GM18519 (cell line): ENCODE measurements around the gene TMA7.

Experiments used
- ATAC-seq: cut with Tn5 transposase; IDR thresholded peaks from one replicate; pipeline ENCODE4 v1.9.1; 2021; ENCODE audit warnings: mild to moderate bottlenecking, moderate library complexity; ENCODE audit not compliant: unreplicated experiment, low FRiP score

Gene TMA7

DNA sequence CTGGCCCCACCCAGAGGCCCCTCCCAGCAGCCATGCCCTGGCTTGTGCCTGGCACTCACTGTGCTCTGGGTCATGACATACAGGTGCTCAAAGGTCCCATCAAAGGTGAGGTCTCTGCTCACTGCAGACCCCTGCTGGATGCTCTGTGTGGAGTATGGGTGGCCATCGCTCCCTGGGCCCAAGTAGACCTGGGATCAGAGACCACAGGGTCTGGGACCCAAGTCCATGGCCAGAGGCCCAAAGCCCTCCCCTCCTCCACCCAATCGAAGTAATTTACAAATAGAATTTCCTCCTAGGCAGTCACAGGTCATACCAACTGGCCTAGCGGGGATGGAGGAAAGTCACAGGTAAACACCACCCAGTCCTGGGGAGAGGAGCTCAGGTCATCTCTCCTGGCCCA, 17.8 kb upstream of the TMA7 start:
- no peak for ATAC-seq

DNA sequence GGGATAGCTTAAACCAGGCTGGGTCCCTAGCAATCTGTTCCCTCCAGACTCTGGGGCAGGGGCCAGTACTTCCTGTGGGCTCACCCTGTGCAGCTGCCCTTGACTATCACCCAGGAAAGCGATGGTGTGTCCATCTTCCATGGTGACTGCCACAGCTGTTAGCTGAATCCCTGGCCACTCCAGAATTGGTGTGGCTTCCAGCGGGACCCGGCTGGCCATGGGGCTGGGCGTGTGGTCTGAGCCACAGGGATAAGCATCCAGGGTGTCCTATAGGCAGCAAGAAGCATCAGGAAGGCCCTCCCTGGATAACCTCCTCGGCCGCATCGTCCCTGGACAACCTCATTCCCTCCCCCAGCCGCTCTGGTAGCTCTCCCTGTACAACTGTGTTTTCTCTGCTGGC, 17.4 kb upstream of the TMA7 start:
- ATAC-seq, result no peak

DNA sequence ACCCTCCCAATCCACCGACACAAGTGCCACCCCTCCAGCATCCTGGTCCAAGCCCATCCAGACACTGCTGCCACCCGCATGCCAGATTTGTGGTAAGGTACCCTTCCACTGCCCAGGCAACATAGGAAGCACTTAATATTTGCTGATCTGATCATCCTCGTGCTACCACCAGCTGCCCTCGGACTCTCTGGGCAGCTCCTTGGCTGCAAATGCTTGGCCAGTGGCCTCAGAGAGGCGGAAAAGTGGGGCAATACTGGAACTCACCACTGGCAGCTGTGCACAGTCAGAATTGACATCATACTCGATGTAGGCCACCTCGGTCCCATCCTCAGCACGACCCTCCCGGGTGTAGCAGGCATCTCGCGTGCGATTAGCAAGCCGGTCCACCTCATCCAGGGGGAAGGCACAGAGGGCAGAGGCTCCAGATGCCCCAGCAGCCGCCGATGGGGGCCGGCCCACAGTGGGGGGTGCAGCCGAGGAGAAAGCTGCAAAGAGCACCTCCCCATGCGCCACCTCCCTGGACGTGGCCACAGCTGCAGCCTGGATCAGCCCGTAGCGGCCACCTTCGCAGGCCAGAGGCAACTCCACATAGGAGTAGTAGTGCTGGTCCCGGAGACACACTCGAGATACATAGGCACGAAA, 16.7 kb upstream of the TMA7 start:
- ATAC-seq, result no peak

DNA sequence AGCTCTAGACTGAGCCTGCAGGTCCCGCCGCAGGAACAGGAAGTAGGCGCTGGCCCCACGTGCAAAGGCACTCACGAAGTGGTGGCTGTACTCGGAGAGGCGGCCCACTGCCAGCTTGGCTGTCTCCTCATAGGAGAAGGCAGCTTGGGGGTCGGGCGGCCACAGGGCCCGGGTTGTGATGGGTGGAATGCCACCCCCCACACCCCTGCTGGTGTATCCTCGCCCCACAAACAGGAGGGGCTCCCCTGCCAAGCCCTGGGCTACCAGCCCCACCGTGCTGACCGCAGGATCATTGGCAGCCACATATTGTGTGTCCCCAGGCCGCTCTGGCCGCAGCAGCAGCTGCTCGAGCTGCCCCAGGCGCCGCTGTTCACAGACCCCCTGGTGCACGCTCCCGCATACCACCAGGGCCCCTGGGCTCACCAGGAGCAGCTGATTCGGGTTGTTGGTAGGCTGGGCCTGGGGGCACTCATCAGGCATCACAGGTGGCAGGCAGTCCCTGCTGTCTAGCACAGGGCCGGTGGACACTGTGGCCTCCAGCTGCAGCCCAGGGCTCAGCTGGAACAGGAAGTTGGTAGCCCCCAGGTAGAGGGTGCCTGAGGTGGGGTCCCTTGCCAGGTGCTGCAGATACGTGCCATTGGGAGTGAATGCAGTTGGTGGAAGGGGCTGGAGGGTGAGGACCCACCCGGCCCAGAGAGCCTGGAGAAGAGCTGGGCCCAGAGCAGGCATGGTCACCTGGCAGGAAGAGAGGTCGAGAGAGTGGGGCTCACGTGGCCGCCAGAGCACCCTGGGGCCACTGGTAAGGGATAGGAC, 16.0 kb upstream of the TMA7 start:
- ATAC-seq, result no peak

DNA sequence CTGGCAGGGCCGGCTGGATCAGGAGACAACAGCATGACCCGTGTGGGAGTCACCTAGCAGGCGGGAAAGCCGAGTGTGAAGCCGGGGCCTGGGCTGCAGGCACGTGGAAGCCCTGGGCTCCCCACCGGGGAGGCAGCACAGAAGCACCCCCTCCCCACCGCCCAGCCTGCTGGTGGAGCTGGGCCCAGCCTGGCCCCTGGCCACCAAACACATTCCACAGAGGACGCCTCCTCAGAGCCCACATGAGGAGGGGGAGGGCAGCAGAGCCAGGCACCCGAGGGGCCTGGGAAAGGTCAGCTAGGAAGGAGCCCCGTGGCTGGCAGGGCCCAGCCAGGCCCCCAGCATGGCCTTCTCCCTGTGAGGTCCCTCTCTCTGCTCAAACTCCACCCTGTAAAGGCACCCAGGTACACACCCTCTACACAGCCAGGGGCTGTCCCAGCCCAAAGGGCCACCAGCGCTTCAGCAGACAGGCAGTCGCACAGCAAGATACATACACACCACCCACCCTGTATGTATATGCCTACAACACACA, 14.7 kb upstream of the TMA7 start:
- ATAC-seq, result no peak

DNA sequence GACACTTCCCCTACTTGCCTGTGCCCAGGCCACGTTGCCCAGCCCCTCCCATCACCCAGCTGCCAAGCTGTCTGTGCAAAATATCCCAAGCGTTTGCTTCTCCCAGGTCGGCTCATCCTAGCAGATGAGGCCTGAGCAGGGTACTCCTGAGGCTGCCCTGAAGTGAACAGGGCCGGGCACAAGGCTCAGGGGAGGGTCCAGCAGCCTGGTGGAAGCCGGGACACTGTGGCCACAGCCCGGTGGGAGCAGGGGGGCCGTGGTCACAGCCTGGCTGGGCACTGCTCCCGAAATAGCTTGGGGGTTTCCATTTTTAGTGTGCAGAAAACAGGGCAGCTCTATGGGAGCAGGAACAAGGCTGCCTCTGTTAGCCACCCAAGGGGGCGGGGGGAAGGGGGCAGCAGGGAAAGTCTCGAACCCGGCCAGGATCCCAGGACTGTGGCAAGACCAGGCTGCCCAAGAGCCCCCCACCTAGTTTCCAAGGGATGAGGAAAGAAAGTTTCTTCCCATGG, 13.6 kb upstream of the TMA7 start:
- ATAC-seq, result no peak

DNA sequence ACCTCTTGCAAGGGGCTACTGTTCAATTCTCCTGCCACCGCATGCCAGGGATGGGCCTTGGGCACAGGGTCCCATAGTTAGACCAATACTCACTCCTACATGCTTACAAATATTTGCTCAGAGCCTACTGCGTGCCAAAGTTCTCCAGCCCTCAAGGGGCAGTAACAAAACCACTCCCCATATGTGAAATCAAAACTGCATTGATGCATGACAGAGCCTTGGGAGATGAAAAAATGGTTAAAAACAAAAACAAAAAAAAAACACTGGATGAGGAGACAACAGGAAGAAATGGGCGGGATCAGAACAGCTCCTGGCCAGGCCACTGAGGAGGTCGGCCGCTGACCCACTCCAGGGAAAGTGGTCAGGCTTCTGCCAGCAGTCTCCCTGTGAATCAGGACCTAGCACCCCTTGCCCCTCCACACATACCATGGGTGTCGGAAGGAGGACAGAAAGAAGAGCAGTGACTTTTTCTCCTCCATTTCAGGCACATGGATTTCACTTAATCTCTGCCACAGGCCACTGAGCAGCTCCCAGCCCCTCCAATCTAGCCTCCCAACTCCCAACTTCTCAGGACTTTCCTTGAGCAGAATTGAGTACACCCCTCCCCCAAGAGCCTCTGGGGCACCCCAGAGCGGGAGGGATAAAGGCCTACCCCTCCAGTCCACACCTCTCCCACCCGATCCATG, 13.0 kb upstream of the TMA7 start:
- no peak for ATAC-seq

DNA sequence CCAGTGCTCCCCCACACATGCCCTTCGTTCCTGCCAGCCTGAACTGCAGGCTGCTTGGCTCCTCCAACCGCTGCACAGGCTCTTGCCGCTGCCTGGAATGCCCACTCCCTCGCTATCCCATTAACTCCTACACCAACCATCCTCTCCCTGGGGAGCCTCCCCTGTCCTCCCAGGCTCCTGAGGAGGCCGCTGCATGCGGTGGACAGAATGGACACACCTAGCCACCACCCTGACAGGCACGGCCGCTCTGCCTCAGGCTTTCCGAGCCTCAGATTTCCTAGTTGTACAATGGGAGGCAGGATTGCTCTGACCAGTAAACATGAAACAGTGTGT, 12.5 kb upstream of the TMA7 start:
- ATAC-seq, result no peak

DNA sequence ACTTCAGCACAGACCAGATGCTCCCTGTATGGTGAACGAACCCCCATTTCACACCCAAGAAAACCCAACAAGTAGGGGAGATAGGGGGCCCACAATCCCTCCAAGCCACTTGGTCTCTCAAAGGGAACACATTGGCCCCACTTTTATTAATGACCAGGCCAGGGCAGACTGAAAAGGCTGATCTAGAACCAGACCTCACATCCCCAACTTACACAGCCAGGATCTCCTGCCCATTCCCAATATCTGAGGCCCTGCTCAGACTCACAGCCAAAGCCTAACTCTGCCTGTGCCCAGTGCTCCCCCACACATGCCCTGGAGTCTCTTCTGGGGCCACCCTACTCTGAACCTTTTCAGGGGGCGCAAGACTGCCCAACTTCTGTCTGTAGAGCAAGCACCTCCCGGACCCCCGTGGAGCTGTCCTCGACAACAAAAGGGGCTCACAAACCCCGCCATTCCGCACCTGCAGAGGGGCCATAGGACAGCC, 11.9 kb upstream of the TMA7 start:
- no peak for ATAC-seq

DNA sequence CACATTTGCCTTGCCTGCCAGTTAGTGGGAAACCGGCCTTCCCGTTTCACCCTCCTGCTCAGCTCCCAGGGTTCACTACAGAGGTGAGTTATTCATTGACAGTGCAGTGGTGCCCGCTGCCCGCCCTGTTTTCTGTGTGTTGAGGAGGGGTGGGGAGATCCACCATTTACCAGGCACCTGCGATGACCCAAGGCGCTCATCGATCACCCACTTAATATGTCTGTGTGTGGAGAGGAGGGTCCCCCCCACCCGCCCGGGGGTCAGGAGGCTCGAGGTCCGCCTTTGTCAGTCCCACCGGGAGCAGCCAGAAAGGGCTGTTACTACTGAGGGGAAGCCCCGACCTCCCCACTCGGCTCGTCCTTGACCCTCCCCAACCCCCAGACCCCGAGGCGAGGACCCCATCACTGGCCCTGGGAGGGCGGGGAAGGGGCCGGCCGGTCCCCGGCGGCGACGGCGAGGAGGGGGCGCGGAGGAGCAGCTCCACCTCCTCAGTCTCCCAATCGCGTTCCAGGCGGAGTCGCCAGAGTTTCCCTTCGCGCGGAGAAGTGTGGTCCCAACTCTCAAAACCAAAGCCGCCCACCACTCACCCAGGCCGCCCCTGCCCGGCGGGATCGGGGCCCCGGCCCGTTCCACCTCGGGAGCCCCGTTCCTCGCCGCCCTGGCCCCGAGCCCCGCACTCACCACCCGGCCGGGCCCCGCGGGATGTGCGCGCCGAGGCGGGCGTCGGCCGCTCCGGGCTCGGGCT, 11.3 kb upstream of the TMA7 start:
- no peak for ATAC-seq

DNA sequence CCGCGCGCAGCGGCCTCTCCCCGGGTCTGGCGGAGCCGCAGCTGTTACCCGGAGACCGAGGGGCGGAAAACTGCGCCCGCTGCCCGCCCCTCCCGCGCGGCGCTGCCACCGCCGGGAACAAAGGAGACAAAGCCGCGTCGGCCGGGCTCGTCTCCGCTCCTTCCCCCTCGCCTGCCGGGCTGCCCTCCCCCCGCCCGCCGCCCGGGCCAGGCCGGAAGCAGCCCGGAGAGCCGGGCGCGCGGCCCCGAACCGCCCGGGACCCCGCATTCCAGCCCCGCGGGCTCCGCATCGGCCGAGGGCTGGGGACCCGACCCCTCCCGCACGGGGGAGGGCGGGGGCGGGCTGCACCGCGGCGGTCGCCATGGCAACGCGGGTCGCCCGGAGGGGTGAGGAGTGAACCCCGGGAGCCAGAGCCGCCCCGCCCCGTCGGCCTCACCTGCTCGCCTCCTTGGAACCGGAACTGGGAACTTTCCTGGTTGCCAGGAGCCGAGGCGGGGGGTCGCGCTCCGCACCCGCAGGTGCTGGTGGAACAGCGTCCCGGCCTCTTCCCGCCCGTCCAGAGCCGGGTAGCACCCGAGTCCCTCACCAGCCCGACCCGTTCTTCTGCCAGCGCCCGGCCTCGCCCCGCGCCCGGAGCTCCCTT, 10.6 kb upstream of the TMA7 start:
- ATAC-seq, result no peak

DNA sequence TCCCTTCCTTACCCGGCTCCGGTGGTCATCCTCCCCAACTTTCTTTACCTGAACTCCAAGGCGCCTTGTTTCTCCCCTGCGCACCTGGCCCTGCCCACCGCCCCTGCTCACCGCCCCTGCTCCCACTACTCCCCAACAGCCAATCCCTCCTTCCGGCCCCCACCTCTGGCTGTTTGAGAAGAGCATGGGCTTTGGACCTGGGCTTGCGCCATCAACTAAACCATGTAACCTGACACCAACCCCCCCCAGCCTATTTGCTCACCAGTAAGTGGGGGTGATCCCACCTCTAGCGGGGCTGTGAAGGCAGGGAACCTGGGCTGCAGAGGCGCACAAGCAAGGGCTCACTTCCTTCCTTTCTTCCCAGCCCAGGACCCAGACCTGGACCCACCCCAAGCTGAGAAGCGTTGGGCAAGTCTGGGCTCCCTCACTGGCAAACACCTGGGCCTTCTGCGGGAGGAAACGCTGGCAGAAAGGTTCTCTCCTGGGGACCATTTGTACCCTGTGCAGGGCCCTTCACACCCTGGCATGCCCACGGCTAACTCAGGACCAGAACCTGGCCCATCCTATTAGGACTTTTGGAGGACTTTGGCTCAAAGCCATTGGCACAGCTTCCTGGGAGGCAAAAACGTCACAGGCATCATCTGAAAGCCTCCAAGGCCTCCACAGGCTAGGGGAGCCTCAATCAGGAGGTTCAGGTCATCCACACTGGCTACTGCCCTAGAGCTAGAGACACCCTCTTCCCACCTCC, 9.9 kb upstream of the TMA7 start, which contains the start of gene PLXNB1:
Gene PLXNB1, minus strand, starts transcription at position 127 of the 748 bp plus-strand sequence. CDS start 5,475 bp downstream, outside the sequence.
- ATAC-seq, result no peak

DNA sequence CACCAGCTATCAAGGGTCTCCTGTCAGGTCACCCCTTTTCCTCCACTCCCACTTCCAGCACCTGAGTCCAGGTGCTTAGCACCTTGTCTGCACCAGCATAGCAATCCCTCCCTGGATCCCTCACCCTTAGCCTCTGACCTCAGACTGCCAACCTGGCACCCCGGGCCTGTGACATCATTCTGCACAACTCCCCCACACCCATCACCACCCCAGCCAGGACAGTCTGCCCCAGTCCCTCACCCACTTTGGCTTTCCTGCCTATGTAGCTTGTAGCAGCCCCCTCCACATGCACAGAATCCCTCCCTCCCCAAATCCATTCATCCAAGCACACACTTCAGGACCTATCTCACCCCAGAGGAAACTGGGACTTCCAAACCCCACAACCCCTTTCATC, 9.4 kb upstream of the TMA7 start:
- ATAC-seq, result no peak

DNA sequence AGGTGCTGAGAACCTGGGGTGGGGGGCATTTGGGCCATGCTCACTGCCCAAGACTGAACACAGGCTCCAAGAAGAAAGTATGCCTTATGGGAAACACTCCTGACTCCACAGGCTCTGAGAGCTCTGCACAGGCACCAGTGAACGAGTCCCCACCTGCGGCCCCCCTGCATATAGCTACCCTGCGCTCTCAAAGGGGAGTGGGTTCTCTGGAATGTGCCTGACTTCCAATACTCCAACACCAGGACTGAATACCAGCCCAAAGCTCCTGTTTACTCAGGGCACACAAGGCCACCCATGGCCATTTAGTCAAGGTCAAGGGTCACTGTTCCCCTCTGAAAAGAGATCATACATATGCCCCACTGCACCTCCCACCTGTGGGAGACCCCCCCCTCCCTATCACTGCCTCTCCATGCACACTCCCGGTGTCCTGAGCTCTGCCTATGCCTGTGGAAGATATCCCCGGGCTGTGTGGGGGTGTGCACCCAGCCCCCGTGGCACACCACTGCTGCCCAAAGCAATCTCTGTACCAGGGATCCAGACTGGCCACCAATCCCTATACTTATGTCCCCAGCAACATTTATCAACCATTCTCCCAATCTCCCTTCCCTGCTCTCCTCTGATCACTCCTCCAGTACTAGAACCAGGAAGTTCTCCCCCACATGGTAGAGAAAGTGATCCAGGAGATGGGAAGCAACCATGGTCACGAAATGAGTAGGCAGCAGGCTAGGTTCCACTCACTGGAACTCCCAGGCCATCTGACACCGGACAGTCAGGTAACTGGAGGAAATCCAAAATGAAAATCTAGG, 8.6 kb upstream of the TMA7 start:
- ATAC-seq, result no peak

DNA sequence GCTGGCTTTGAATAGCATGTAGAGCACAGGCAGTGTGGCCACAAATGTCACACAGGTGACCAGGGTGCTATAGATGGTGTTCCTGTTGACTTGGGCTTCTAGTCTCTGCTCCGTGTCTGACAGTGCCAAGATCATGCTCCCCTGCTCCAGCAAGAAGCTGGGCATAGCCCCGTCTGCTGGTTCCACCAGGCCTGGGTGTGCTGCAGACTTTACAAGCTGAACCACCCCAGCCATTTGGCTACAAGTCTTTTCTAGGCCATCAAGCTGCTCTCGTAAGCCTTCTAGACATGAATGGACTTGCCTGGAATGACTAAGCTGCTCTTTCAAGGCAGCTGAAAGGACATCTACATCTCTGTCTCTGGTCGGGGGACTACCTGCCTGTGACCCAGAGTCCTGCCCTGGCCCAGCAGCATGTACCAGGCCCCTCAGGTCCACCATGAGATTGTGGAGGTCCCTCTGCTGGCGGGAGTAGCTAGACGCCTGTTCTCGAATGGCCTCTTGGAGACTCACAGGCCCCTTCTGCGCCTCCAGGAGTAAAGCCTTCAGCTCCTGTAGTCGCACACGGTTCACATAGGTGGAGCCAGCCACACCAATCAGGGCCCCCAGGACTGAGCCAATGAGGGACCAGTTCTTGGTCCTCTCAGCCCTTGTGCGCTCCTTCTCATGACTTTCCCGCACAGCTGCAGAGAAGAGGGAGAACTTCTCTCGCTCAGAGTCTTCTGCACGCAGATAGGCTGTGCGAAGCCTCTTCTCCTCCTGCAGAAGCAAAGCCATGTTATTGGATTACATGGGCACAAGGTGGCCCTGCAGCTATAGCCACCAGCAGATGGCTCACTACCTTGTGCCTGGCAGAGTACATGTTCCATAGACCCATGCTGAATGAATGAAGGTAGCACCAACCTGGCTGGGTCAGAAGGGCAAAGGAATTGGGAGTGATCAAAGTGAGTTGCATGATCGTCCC, 7.4 kb upstream of the TMA7 start:
- no peak for ATAC-seq

DNA sequence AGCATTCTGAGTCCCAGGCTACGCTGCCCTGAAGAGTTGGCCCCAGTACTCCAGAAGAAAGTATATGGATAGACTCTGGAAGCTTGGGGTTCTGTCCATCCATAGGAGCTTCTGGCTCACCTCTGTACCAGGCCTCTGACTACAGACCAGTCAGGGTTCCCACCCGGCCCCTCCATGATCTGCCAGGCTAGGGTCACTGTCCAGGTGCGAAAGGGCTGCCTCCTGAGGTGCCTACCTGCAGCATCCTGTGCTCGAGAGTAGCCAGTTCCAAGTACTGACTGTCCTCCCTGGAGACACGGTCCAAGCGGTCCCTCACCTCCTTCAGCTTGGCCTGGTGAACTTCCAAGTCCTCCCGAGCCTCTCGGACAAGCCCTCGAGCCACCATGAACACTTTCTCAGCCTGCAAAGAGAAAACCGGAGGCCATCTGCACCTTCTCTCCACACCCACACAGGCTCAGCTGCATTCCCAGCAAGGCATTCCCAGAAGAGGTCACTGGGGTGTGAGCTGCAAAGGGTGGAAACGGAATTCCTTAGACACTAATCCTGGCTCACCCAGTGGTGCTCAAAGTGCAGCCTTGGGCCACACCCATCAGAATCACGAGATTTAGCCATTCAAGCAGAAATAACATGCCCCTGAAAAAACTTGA, 6.5 kb upstream of the TMA7 start:
- ATAC-seq, result no peak
